ENCODE results near the gene EXOSC10.

DNA sequence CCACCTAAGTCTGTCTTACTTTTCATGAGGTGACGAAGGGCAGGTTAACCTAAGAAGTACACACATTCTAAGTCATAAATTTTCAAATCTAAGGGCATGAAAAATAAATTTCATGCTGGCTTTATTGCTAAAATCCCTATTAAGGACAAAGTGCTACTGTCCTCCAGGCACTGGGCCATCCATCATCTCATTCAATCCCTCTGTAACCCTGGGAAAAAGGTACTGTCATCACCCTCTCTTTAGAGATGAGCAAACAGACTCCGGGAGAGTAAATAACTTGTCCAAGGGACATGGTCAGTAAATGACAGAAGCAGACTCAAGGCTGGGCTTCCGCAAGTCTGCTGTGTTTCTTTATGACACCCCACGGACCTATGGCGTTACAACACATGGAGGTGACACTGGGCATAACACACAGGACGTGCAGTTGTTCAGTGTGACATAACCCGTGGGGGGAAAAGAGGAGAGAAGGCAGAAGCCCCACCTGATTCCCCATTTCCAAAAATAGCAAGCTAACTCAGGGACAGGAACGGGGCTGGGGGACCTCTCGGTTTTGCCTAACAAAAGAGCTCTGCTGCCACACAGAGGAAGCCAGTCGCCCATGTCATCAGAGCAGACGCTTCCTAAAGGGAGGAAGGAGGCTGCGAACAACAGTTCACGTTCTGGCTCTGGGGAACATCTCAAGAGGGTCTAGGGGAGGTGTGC is 27.3 kb downstream of the EXOSC10 start:
- TF ChIP-seq, protein P1, sequence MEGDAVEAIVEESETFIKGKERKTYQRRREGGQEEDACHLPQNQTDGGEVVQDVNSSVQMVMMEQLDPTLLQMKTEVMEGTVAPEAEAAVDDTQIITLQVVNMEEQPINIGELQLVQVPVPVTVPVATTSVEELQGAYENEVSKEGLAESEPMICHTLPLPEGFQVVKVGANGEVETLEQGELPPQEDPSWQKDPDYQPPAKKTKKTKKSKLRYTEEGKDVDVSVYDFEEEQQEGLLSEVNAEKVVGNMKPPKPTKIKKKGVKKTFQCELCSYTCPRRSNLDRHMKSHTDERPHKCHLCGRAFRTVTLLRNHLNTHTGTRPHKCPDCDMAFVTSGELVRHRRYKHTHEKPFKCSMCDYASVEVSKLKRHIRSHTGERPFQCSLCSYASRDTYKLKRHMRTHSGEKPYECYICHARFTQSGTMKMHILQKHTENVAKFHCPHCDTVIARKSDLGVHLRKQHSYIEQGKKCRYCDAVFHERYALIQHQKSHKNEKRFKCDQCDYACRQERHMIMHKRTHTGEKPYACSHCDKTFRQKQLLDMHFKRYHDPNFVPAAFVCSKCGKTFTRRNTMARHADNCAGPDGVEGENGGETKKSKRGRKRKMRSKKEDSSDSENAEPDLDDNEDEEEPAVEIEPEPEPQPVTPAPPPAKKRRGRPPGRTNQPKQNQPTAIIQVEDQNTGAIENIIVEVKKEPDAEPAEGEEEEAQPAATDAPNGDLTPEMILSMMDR (optimal IDR thresholded peaks at IDR 0.05 in 1 of 3, IDR thresholded peaks at IDR 0.05 in 1 of 3, conservative IDR thresholded peaks at IDR 0.05 in 1 of 3; ENCODE audit: extremely low read depth in 1 of 3, insufficient read depth in 2 of 3, low read length in 3 of 3): no peak
- TF ChIP-seq EZH2 (IDR thresholded peaks at IDR 0.05; ENCODE audit: low read length): no peak

Data from keratinocyte (primary cell).